ENCODE data around the gene LRRC75A.
"Not testable (repeated sequence)": the region's sequence is repeated elsewhere in the genome, so short reads cannot be mapped to it uniquely, and the experiment has no call there.

LRRC75A gene

GRCh38 chr17:16491703-16492612 is at the start of gene LRRC75A:
Gene LRRC75A (minus strand): TSS chr17:16492193. CDS start chr17:16491990, 203 bp downstream.
- peak; percentile 48 for DNase-seq

- no peak for DNase-seq
These were observed 45.1 kb upstream of the LRRC75A start for GRCh38 chr17:16537130-16537458.

GRCh38 chr17:16534236-16534635 is 42.2 kb upstream of the LRRC75A start:
- no peak for DNase-seq

- no peak for DNase-seq
These were observed 37.9 kb upstream of the LRRC75A start for GRCh38 chr17:16529906-16530305.

GRCh38 chr17:16527298-16527697 is 35.3 kb upstream of the LRRC75A start:
- DNase-seq, result no peak

- not testable (repeated sequence) for DNase-seq
These were observed 33.6 kb upstream of the LRRC75A start for GRCh38 chr17:16525556-16525955.

- DNase-seq, result peak; percentile 54
These were observed 29.2 kb upstream of the LRRC75A start for GRCh38 chr17:16521070-16521727.

GRCh38 chr17:16519021-16519420 is 27.0 kb upstream of the LRRC75A start:
- DNase-seq, result no peak

GRCh38 chr17:16517477-16517876 is 25.5 kb upstream of the LRRC75A start:
- no peak for DNase-seq

- DNase-seq, result no peak
These were observed 24.6 kb upstream of the LRRC75A start for GRCh38 chr17:16516594-16517051.

GRCh38 chr17:16515933-16516332 is 23.9 kb upstream of the LRRC75A start:
- no peak for DNase-seq

- no peak for DNase-seq
These were observed 21.9 kb upstream of the LRRC75A start for GRCh38 chr17:16513873-16514272.

- DNase-seq, result no peak
These were observed 20.0 kb upstream of the LRRC75A start for GRCh38 chr17:16512011-16512410.

- DNase-seq, result no peak
These were observed 19.6 kb upstream of the LRRC75A start for GRCh38 chr17:16511593-16511992.

GRCh38 chr17:16507918-16508533 is 16.0 kb upstream of the LRRC75A start:
- DNase-seq, result no peak

GRCh38 chr17:16506188-16506587 is 14.2 kb upstream of the LRRC75A start:
- no peak for DNase-seq

GRCh38 chr17:16504984-16505383 is 13.0 kb upstream of the LRRC75A start:
- DNase-seq, result no peak

- no peak for DNase-seq
These were observed 5.0 kb upstream of the LRRC75A start for GRCh38 chr17:16496820-16497489.

GRCh38 chr17:16495980-16496819 is 4.2 kb upstream of the LRRC75A start:
- no peak for DNase-seq

- DNase-seq, result no peak
These were observed 3.6 kb upstream of the LRRC75A start for GRCh38 chr17:16495561-16495960.

- DNase-seq, result no peak
These were observed 2.1 kb upstream of the LRRC75A start for GRCh38 chr17:16494059-16494458.

- DNase-seq, result no peak
These were observed 1.6 kb upstream of the LRRC75A start for GRCh38 chr17:16493531-16494046.

Measured in activated CD4-positive, alpha-beta T cell treated with anti-CD3 and anti-CD28 coated beads, Interleukin-2, amount 50 U/mL, for 1 hour (primary cell).